Hypothalamus (tissue), 51 donors: ENCODE results near the gene ITPR2.
"Not testable (repeated sequence)": the region's sequence is repeated elsewhere in the genome, so short reads cannot be mapped to it uniquely, and the experiment has no call there.

ENCODE experiments used
- DNase-seq, 51 donors: peaks; one replicate each; lab custom pipeline; 2025; lab: John Stamatoyannopoulos, UW

Gene ITPR2

GRCh38 chr12:26434299-26435068, 398.5 kb downstream of the ITPR2 start:
- DNase-seq, result peak in 7 of 51 donors; percentile 0 to 45 (median 6)

GRCh38 chr12:26433701-26434100, 399.3 kb downstream of the ITPR2 start:
- DNase-seq, result not testable (repeated sequence)

DNA sequence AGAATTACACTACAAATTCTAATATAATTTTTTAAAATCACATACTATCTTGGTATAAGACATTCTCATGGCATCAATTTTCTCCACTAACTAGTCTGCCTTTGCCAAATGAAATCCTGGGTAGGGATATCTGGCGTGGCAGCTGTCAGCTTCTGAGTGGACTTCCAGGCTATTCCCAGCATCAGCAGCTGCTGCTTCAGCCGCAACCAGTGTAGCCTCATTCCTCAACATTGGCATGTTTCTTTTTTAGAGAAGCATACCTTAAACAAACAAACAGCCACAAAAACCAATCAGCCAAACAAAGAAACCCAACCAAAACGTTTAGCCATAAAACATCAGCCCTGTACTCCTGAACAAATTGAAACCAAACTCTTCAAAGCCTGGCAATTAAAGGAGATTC, 401.8 kb downstream of the ITPR2 start:
- DNase-seq, result no peak

DNA sequence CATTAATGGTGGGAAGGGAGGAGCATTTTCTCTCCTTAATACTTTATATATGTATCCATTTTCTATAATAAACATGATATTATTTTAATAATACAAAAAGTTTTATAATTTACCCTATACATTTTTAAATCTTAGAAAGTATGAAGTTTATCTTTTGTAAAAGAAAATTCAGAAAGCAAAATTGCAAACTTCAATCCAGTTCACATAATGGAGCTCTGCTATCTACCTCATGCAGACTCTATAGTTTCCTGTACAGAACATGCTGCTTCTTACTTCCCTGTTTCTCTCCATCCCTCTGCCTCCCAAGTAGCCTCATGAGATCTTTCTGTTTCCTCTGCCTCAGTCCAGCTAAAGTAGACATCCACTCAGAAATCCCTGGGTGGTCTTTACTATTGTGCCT, 402.4 kb downstream of the ITPR2 start:
- not testable (repeated sequence) for DNase-seq

GRCh38 chr12:26429070-26429691, 403.8 kb downstream of the ITPR2 start:
- no peak for DNase-seq

DNA sequence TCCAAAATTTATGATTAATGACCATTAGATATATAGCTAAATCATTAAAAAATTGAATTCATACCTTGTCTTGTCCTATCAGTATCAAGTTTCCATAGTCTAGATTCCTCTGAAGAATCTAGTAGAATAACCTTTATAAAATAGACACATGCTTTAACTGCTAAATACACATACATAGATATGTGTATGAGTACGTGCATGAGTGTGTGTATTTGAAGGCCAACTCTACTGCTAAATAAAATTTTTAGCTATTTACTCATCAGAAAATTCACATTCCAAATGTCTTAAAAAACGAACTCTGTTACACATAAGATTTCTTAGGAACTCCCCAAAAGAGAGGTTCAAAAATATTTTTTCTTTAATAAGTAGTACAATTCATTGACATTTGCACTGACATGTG, 404.6 kb downstream of the ITPR2 start:
- DNase-seq, result no peak

- DNase-seq, result no peak
Observed at GRCh38 chr12:26426652-26427051, 406.3 kb downstream of the ITPR2 start.

DNA sequence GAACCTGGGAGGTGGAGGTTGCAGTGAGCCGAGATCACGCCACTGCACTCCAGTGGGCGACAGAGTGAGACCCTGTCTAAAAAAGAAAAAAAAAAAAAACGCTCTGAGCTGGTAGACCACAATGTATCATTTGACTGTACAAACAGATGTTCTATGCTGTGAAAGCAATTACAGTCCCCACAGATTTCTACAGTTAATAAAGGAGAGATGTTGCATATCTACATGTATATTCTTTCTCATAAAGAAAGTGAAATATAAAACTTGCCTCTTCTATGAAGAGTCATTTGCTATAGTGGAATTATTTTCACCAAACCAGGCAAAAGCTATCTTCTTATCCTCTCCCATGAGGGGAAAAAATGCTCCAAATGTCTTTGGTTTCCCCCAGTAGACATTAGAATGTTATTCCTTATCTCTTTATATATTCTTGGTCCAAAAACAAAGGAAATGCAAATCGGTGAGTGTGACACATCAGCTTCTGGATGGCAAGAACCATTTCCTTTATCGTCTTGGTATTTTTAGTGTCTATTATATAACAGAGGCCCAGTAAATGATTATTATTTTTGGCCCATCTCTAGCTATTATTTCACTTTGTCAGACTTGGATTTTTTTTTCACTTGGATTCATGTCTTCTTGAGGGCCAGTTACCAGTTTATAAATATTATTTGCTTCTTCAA, 407.3 kb downstream of the ITPR2 start:
- DNase-seq, result no peak

- no peak for DNase-seq
Observed at GRCh38 chr12:26422839-26423398, 410.1 kb downstream of the ITPR2 start.

- DNase-seq, result no peak
Observed at GRCh38 chr12:26416550-26416949, 416.4 kb downstream of the ITPR2 start.

GRCh38 chr12:26410689-26411088, 422.3 kb downstream of the ITPR2 start:
- no peak for DNase-seq

DNA sequence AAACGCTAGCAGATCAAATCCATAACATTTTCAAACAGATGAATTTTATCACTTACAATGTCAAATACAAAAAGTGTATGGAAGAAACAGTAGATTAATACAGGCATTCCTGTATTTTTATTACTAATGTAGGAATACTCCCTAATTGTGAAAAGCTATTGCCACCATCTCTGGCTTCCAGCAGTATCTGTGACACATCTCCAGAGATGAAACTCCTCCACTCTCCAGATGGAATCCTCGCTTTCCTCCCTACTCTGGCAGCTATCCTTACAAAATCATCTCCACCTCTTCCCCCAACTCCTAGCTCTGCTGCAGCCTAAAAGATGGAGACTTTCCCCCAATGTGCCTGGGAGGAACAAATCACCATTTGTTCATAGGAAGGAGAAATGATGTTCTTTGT, 426.2 kb downstream of the ITPR2 start:
- no peak for DNase-seq

DNA sequence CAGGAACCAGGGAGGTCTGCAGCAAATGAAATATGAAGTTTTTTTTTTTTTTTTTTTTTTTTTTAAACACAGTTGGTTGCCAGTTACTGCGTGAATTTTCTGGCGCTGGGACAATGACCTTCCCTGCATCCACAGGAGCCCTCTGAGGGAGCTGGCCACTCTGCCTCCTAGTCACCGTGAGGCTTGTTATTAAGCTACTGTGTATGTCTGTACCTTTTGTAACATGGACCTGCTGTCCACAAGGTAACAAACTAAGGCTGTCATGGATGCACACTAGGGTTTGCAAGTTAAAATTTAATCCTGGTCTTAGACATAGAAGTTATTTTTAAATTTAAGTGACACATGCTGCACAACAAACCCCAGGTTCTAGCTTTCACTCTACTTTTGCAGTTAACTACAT, 426.6 kb downstream of the ITPR2 start:
- no peak for DNase-seq

- no peak for DNase-seq
Observed at GRCh38 chr12:26403601-26404000, 429.4 kb downstream of the ITPR2 start.

DNA sequence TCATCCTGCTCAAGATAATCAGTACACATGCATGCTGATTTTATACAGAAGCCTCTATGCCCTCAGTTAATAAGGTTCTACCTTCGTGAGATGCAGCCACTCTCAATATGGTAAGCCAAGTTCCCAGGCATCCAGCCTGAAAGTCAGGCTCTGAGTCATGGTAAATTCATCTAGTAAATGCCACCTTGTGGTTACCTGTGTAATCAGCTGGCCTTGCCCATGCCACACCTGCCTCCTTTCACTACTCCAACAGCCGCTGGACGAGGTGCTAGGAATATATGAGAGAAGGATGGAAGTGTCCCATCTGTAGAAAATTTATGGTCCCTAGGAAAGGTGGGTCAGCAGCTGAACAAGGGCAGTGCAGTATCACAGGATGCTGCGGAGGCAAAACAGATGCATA, 430.3 kb downstream of the ITPR2 start:
- peak in 1 of 51 donors; percentile 7 for DNase-seq

GRCh38 chr12:26401874-26402273, 431.1 kb downstream of the ITPR2 start:
- peak in 3 of 51 donors; percentile 1 to 5 (median 2) for DNase-seq

DNA sequence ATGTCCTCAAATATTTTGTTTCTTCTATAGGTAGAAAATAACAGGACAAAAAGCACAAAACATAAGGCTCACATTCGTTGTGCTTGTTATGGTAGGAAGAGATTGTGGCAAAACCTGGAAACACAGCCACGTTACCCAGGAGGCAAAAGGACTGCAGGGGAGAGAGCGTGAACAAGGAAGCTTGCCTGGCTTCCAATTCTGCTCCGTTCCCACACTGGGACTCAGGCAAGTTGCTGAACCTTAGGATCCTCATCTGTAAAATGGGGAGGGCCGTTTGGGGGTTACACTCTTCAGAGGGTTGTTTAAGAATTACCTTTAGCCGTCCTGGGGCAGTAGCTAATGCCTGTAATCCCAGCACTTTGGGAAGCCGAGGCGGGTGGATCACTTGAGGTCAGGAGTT, 432.4 kb downstream of the ITPR2 start:
- no peak for DNase-seq

GRCh38 chr12:26399381-26399780, 433.6 kb downstream of the ITPR2 start:
- no peak for DNase-seq

GRCh38 chr12:26396402-26396801, 436.6 kb downstream of the ITPR2 start:
- no peak for DNase-seq

- DNase-seq, result no peak
Observed at GRCh38 chr12:26389343-26389742, 443.7 kb downstream of the ITPR2 start.

DNA sequence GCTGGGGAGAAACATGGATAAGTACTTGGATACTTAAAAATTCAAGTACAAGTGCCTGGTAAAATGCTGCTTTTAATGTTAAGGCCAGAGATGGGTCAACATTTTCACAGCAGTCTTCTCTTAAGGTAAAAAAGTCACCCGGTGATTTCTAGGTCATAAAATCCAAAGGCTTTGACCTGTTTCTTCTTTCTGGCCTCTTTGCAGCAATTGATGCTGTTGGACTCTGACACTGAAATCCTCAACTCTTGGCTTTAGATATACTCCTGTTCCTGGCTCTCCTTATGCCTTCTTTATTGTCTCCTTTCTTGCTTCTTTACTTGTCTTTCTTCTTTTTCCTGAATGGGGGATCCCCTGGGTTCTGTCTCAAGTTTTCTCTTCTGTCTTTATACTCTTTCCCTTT, 448.5 kb downstream of the ITPR2 start:
- DNase-seq, result no peak

- no peak for DNase-seq
Observed at GRCh38 chr12:26383041-26383440, 450.0 kb downstream of the ITPR2 start.
